Nephron (organoid): ENCODE data around the gene MTFP1.
"Not testable (repeated sequence)": the region's sequence is repeated elsewhere in the genome, so short reads cannot be mapped to it uniquely, and the experiment has no call there.

Source experiments
- H3K27ac Mint-ChIP-seq, 3 experiments: 2 replicates each; pipeline ENCODE4 v1.8.0; 2020; ENCODE audit warnings: mixed read lengths in 3 of 3, mild to moderate bottlenecking in 2 of 3, moderate library complexity in 1 of 3
- H3K27me3 Mint-ChIP-seq: 2 replicates; pipeline ENCODE4 v1.8.0; 2021; ENCODE audit warnings: low read depth, mild to moderate bottlenecking, moderate library complexity, mixed read lengths
- H3K36me3 Mint-ChIP-seq: 2 replicates; pipeline ENCODE4 v1.8.0; 2020; ENCODE audit warnings: low read depth, mixed read lengths
- H3K4me1 Mint-ChIP-seq: 2 replicates; pipeline ENCODE4 v1.8.0; 2020; ENCODE audit warnings: mixed read lengths
- H3K4me3 Mint-ChIP-seq, 3 experiments: 2 replicates each; pipeline ENCODE4 v1.8.0; 2020; ENCODE audit warnings: mild to moderate bottlenecking in 3 of 3, mixed read lengths in 3 of 3, moderate library complexity in 2 of 3
- H3K9me3 Mint-ChIP-seq: 2 replicates; pipeline ENCODE4 v1.8.0; 2020; ENCODE audit warnings: mixed read lengths
- CTCF ChIP-seq, 3 experiments: fragments of 200-600 bp; sonication (generic); IDR thresholded peaks; one replicate each; pipeline ENCODE4 v1.5.0; 2021; ENCODE audit warnings: antibody characterized with exemption in 3 of 3; ENCODE audit not compliant: unreplicated experiment in 3 of 3

Gene MTFP1

GRCh38 chr22:30439836-30440235 is 14.3 kb downstream of the MTFP1 start:
- Mint-ChIP-seq H3K36me3 (no peaks in the 10 kb centered on the region), H3K27me3 (peaks cover 4% of the 10 kb centered on the region), H3K4me1 (no peaks in the 10 kb centered on the region), H3K9me3 (no peaks in the 10 kb centered on the region), H3K4me3 (no peak overlapping the region), H3K27ac (no peak overlapping the region)
- no peak for TF ChIP-seq CTCF (IDR thresholded peaks at IDR 0.05; ENCODE audit: unreplicated experiment in 3 of 3)

- Mint-ChIP-seq H3K27ac (no peak overlapping the region), H3K4me3 (no peak overlapping the region), H3K4me1 (no peaks in the 10 kb centered on the region), H3K9me3 (no peaks in the 10 kb centered on the region), H3K27me3 (peaks cover 7% of the 10 kb centered on the region), H3K36me3 (no peaks in the 10 kb centered on the region)
- no peak for TF ChIP-seq CTCF (IDR thresholded peaks at IDR 0.05; ENCODE audit: unreplicated experiment in 3 of 3)
Observed at GRCh38 chr22:30441088-30441487, 15.5 kb downstream of the MTFP1 start.

- H3K27me3 Mint-ChIP-seq, result peaks cover 11% of the 10 kb centered on the region
- H3K36me3 Mint-ChIP-seq, result no peaks in the 10 kb centered on the region
- H3K4me1 Mint-ChIP-seq, result no peaks in the 10 kb centered on the region
- TF ChIP-seq CTCF (IDR thresholded peaks at IDR 0.05; ENCODE audit: unreplicated experiment in 3 of 3), result peak; percentile 71 to 80 (median 71)
- H3K4me3 Mint-ChIP-seq, result peak overlapping the region in 1 of 3 experiments; percentile 46
- no peaks in the 10 kb centered on the region for H3K9me3 Mint-ChIP-seq
- no peak overlapping the region for H3K27ac Mint-ChIP-seq
Observed at GRCh38 chr22:30444632-30445437, 19.3 kb downstream of the MTFP1 start.

GRCh38 chr22:30445438-30446145 is 20.0 kb downstream of the MTFP1 start:
- no peak overlapping the region for H3K4me3 Mint-ChIP-seq
- H3K4me1 Mint-ChIP-seq, result no peaks in the 10 kb centered on the region
- no peak overlapping the region for H3K27ac Mint-ChIP-seq
- H3K9me3 Mint-ChIP-seq, result no peaks in the 10 kb centered on the region
- H3K36me3 Mint-ChIP-seq, result no peaks in the 10 kb centered on the region
- no peak for TF ChIP-seq CTCF (IDR thresholded peaks at IDR 0.05; ENCODE audit: unreplicated experiment in 3 of 3)
- H3K27me3 Mint-ChIP-seq, result peaks cover 11% of the 10 kb centered on the region

GRCh38 chr22:30447656-30448055 is 22.1 kb downstream of the MTFP1 start:
- Mint-ChIP-seq H3K27ac (no peak overlapping the region), H3K4me1 (no peaks in the 10 kb centered on the region), H3K9me3 (no peaks in the 10 kb centered on the region), H3K36me3 (no peaks in the 10 kb centered on the region), H3K27me3 (peaks cover 11% of the 10 kb centered on the region), H3K4me3 (no peak overlapping the region)
- TF ChIP-seq CTCF (IDR thresholded peaks at IDR 0.05; ENCODE audit: unreplicated experiment in 3 of 3), result no peak

- H3K4me1 Mint-ChIP-seq, H3K9me3 Mint-ChIP-seq, H3K36me3 Mint-ChIP-seq, H3K27ac Mint-ChIP-seq, H3K4me3 Mint-ChIP-seq: not testable (repeated sequence)
- peaks cover 11% of the 10 kb centered on the region for H3K27me3 Mint-ChIP-seq
Observed at GRCh38 chr22:30451488-30451887, 25.9 kb downstream of the MTFP1 start.
